ENCODE data around the gene CDH18. TPM values are rescaled to one million over a fixed set of nuclear protein-coding genes. Genes with fewer than 3 reads are reported as not detected.

CDH18 gene
- total RNA-seq, 2 donors from 2014 or later, result 1.2 TPM; not detected in 1

GRCh38 chr5:19923742-19924141 is 64.3 kb downstream of the CDH18 start:
- 66% methylated on average over 3 of the region's 3 CpGs for WGBS
- H3K9me3 ChIP-seq, result no peaks in the 10 kb centered on the region
- H3K4me3 ChIP-seq, result no peak overlapping the region
- no peak overlapping the region for H3K27ac ChIP-seq
- TF ChIP-seq POLR2A (IDR thresholded peaks at IDR 0.05) (no peak), POLR2AphosphoS5 (IDR thresholded peaks at IDR 0.05) (no peak), CTCF (IDR thresholded peaks at IDR 0.05) (no peak)
- no peaks in the 10 kb centered on the region for H3K36me3 ChIP-seq
- H3K27me3 ChIP-seq (replicated peaks; ENCODE audit: insufficient read depth), result no peaks in the 10 kb centered on the region
- no peaks in the 10 kb centered on the region for H3K4me1 ChIP-seq (replicated peaks)
- DNase-seq (ENCODE audit: low spot score), result no peak
- intact Hi-C loops (cut with DNase I), result no loop called here

DNA sequence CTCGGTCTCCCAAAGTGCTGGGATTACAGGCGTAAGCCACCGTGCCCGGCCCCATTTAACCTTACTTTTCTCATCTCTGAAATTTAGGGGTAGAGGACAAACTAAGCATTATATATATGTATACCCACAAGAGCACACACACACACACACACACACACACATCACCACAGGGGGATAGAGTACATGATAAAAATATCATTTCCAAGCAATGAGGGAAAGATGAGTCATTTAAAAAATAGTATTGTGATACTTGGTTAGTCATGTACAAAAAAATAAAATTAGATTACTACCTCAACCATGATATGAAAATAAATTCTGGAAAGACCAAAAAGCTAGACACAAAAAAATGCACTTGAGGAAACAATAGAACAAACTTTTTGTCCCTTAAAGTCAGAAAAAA is 67.2 kb downstream of the CDH18 start:
- Histone ChIP-seq H3K36me3 (no peaks in the 10 kb centered on the region), H3K4me1 (replicated peaks) (no peaks in the 10 kb centered on the region), H3K9me3 (no peaks in the 10 kb centered on the region), H3K4me3 (no peak overlapping the region), H3K27me3 (replicated peaks; ENCODE audit: insufficient read depth) (no peaks in the 10 kb centered on the region), H3K27ac (no peak overlapping the region)
- WGBS, result 94% methylated on average over 4 of the region's 4 CpGs
- DNase-seq (ENCODE audit: low spot score), result no peak
- TF ChIP-seq POLR2AphosphoS5 (IDR thresholded peaks at IDR 0.05), result no peak
- TF ChIP-seq POLR2A (IDR thresholded peaks at IDR 0.05), result no peak
- no peak for TF ChIP-seq CTCF (IDR thresholded peaks at IDR 0.05)
- intact Hi-C loops (cut with DNase I), result no loop called here

DNA sequence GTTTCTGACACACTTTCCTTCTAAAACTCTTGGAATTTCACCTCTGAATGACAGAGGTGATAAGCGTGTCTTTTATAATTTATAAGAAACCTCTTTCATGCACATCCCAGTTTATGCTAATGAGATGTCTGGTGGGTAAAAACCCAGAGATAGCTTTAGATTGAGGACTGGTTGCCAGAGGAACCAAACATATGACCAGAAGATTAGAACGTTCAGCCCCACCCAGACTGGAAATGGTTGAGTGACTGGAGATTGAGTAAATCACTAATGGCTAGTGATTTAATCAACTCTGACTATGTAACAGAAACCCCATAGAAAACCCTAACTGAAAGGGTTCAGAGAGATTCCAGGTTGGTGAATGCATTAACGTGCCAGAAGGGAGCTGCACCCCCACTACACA is 69.2 kb downstream of the CDH18 start:
- intact Hi-C loops (cut with DNase I), result no loop called here
- WGBS, result 86% methylated on average over 3 of the region's 3 CpGs

DNA sequence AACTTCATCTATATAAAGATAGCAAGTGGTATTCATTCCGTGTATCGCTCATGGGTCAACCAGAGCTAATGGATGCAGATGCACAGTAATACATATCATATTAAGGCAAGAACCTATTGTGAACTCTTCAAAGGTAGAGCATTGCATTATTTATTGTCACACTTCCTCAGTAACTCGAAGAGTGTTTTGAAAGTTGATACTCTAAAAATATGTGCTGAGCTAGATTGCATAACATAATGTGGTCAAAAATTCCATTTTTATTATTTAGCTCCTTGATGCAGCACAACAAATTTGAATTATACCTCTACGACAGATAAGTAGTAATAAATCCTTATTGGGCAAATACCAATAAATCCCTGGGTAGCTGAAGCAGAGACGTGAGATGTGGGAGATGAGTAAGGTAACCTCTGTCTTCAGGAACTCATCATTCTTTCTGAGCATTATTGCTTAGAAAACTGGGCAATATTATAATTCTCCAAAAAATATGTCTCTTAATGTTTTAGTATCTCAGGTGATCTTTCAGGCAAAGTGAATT is 70.3 kb downstream of the CDH18 start:
- Histone ChIP-seq H3K4me1 (replicated peaks) (no peaks in the 10 kb centered on the region), H3K36me3 (no peaks in the 10 kb centered on the region), H3K27ac (no peak overlapping the region), H3K27me3 (replicated peaks; ENCODE audit: insufficient read depth) (no peaks in the 10 kb centered on the region), H3K9me3 (no peaks in the 10 kb centered on the region), H3K4me3 (no peak overlapping the region)
- intact Hi-C loops (cut with DNase I), result no loop called here
- TF ChIP-seq CTCF (IDR thresholded peaks at IDR 0.05), result no peak
- no peak for TF ChIP-seq POLR2AphosphoS5 (IDR thresholded peaks at IDR 0.05)
- no peak for TF ChIP-seq POLR2A (IDR thresholded peaks at IDR 0.05)
- 61% methylated on average over 5 of the region's 5 CpGs for WGBS
- DNase-seq (ENCODE audit: low spot score), result no peak

More for the DNA sequence above, 69.2 kb downstream of the CDH18 start:
- no peak overlapping the region for H3K27ac ChIP-seq
- H3K36me3 ChIP-seq, result no peaks in the 10 kb centered on the region
- no peak overlapping the region for H3K4me3 ChIP-seq
- no peaks in the 10 kb centered on the region for H3K9me3 ChIP-seq
- no peak for TF ChIP-seq CTCF (IDR thresholded peaks at IDR 0.05)
- TF ChIP-seq POLR2AphosphoS5 (IDR thresholded peaks at IDR 0.05), result no peak
- no peak for DNase-seq (ENCODE audit: low spot score)
- no peaks in the 10 kb centered on the region for H3K4me1 ChIP-seq (replicated peaks)
- H3K27me3 ChIP-seq (replicated peaks; ENCODE audit: insufficient read depth), result no peaks in the 10 kb centered on the region

- WGBS, result 62% methylated on average over 4 of the region's 4 CpGs
- Histone ChIP-seq H3K27ac (no peak overlapping the region), H3K27me3 (replicated peaks; ENCODE audit: insufficient read depth) (no peaks in the 10 kb centered on the region), H3K36me3 (no peaks in the 10 kb centered on the region), H3K4me1 (replicated peaks) (no peaks in the 10 kb centered on the region), H3K9me3 (no peaks in the 10 kb centered on the region), H3K4me3 (no peak overlapping the region)
- no peak for DNase-seq (ENCODE audit: low spot score)
- intact Hi-C loops (cut with DNase I), result no loop called here
- TF ChIP-seq POLR2A (IDR thresholded peaks at IDR 0.05), result no peak
- TF ChIP-seq POLR2AphosphoS5 (IDR thresholded peaks at IDR 0.05), result no peak
- TF ChIP-seq CTCF (IDR thresholded peaks at IDR 0.05), result no peak
Measured at GRCh38 chr5:19910136-19910535, 77.9 kb downstream of the CDH18 start.
